Measurements from ENCODE around the gene PLSCR4.
A peak's percentile ranks its signal among the peaks of the same experiment; 100 is the strongest.

Gene PLSCR4

DNA sequence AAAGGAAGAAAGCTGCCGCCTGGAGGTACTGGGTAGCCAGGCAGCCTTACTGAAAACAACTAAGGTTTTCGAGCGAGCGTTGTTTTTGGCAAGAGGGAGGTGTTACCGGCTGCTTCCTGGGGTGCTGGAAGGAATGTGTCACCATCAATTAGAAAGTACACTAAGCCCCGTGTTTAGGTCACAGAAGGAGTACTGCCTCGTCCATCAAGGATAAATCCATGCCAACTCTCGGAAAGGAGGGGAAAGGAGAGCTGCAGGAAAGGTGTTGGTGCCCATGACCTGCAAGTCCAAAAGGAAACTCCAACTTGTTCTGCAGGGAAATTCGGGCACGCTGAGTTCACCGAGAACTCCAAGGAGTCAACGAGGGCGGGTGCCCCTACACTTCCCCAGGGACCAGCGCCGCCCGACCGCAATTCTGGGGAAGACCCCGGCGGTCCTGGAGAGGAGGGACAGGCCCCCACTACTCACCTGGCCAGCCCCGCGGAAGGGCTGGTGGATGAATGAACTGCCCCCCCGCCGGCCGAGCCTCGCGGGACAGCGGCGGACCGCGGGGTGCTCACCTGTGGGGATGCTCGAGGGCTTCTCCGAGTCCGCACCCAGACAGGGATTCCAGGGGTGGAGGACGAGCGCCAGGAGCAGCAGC, 90.5 kb downstream of the PLSCR4 start (continued):
- no peak for TF ChIP-seq ZNF639 (tag by site-specific recombination; IDR thresholded peaks at IDR 0.05)
- TF ChIP-seq ZNF157 (tag by site-specific recombination; IDR thresholded peaks at IDR 0.05): no peak
- TF ChIP-seq ZNF488 (tag by site-specific recombination; IDR thresholded peaks at IDR 0.05): no peak
- no peak for TF ChIP-seq ZNF239 (tag by site-specific recombination; IDR thresholded peaks at IDR 0.05)
- TF ChIP-seq ZNF169 (tag by site-specific recombination; IDR thresholded peaks at IDR 0.05): no peak
- TF ChIP-seq, protein P1, sequence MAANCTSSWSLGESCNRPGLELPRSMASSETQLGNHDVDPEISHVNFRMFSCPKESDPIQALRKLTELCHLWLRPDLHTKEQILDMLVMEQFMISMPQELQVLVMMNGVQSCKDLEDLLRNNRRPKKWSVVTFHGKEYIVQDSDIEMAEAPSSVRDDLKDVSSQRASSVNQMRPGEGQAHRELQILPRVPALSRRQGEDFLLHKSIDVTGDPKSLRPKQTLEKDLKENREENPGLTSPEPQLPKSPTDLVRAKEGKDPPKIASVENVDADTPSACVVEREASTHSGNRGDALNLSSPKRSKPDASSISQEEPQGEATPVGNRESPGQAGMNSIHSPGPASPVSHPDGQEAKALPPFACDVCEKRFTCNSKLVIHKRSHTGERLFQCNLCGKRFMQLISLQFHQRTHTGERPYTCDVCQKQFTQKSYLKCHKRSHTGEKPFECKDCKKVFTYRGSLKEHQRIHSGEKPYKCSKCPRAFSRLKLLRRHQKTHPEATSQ (tag by site-specific recombination; IDR thresholded peaks at IDR 0.05): no peak
- TF ChIP-seq, protein P2, sequence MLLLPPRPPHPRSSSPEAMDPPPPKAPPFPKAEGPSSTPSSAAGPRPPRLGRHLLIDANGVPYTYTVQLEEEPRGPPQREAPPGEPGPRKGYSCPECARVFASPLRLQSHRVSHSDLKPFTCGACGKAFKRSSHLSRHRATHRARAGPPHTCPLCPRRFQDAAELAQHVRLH (tag by site-specific recombination; IDR thresholded peaks at IDR 0.05): peak; percentile 32; the same call in 1 of the 2 replicates
- no peak for TF ChIP-seq ZNF24 (tag by site-specific recombination; IDR thresholded peaks at IDR 0.05)
- TF ChIP-seq, protein P3, sequence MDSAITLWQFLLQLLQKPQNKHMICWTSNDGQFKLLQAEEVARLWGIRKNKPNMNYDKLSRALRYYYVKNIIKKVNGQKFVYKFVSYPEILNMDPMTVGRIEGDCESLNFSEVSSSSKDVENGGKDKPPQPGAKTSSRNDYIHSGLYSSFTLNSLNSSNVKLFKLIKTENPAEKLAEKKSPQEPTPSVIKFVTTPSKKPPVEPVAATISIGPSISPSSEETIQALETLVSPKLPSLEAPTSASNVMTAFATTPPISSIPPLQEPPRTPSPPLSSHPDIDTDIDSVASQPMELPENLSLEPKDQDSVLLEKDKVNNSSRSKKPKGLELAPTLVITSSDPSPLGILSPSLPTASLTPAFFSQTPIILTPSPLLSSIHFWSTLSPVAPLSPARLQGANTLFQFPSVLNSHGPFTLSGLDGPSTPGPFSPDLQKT (IDR thresholded peaks at IDR 0.05; ENCODE audit: borderline replicate concordance, low read depth, low read length): no peak
- no peak for TF ChIP-seq ZNF48 (tag by site-specific recombination; IDR thresholded peaks at IDR 0.05)
- TF ChIP-seq, protein P4, sequence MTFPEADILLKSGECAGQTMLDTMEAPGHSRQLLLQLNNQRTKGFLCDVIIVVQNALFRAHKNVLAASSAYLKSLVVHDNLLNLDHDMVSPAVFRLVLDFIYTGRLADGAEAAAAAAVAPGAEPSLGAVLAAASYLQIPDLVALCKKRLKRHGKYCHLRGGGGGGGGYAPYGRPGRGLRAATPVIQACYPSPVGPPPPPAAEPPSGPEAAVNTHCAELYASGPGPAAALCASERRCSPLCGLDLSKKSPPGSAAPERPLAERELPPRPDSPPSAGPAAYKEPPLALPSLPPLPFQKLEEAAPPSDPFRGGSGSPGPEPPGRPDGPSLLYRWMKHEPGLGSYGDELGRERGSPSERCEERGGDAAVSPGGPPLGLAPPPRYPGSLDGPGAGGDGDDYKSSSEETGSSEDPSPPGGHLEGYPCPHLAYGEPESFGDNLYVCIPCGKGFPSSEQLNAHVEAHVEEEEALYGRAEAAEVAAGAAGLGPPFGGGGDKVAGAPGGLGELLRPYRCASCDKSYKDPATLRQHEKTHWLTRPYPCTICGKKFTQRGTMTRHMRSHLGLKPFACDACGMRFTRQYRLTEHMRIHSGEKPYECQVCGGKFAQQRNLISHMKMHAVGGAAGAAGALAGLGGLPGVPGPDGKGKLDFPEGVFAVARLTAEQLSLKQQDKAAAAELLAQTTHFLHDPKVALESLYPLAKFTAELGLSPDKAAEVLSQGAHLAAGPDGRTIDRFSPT (tag by site-specific recombination; IDR thresholded peaks at IDR 0.05): no peak
- no peak for TF ChIP-seq ZNF133 (tag by site-specific recombination; IDR thresholded peaks at IDR 0.05)
- 0 out of 2 replicates have a peak, but pooled peaks have one; percentile 28 for TF ChIP-seq ZNF2 (tag by site-specific recombination; IDR thresholded peaks at IDR 0.05)
- TF ChIP-seq, protein P5, sequence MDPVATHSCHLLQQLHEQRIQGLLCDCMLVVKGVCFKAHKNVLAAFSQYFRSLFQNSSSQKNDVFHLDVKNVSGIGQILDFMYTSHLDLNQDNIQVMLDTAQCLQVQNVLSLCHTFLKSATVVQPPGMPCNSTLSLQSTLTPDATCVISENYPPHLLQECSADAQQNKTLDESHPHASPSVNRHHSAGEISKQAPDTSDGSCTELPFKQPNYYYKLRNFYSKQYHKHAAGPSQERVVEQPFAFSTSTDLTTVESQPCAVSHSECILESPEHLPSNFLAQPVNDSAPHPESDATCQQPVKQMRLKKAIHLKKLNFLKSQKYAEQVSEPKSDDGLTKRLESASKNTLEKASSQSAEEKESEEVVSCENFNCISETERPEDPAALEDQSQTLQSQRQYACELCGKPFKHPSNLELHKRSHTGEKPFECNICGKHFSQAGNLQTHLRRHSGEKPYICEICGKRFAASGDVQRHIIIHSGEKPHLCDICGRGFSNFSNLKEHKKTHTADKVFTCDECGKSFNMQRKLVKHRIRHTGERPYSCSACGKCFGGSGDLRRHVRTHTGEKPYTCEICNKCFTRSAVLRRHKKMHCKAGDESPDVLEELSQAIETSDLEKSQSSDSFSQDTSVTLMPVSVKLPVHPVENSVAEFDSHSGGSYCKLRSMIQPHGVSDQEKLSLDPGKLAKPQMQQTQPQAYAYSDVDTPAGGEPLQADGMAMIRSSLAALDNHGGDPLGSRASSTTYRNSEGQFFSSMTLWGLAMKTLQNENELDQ (tag by site-specific recombination; IDR thresholded peaks at IDR 0.05; ENCODE audit: low read depth): no peak
- no peak for TF ChIP-seq ZBTB1 (tag by site-specific recombination; IDR thresholded peaks at IDR 0.05)
- TF ChIP-seq ZEB2 (tag by site-specific recombination; IDR thresholded peaks at IDR 0.05): peak; percentile 66
- peak; percentile 92 for TF ChIP-seq PRDM1 (tag by site-specific recombination; IDR thresholded peaks at IDR 0.05)
- TF ChIP-seq MZF1 (tag by site-specific recombination; IDR thresholded peaks at IDR 0.05; ENCODE audit: borderline replicate concordance): no peak; the same call in 1 of the 2 replicates
- TF ChIP-seq ZNF837 (tag by site-specific recombination; IDR thresholded peaks at IDR 0.05): no peak
- no peak for TF ChIP-seq ZNF571 (tag by site-specific recombination; IDR thresholded peaks at IDR 0.05)
- no peak for TF ChIP-seq PRDM4 (tag by site-specific recombination; IDR thresholded peaks at IDR 0.05)
- no peak for TF ChIP-seq GFI1B (tag by site-specific recombination; IDR thresholded peaks at IDR 0.05)
- TF ChIP-seq KLF10 (tag by site-specific recombination; IDR thresholded peaks at IDR 0.05): no peak
- TF ChIP-seq SCRT2 (tag by site-specific recombination; IDR thresholded peaks at IDR 0.05): no peak; the same call in 1 of the 2 replicates
- TF ChIP-seq ZNF16 (tag by site-specific recombination; IDR thresholded peaks at IDR 0.05; ENCODE audit: low read depth): no peak
- TF ChIP-seq ZBTB7A (tag by site-specific recombination; IDR thresholded peaks at IDR 0.05; ENCODE audit: low read depth): 0 out of 2 replicates have a peak, but pooled peaks have one; percentile 22
- TF ChIP-seq ZNF473 (tag by site-specific recombination; IDR thresholded peaks at IDR 0.05): no peak
- TF ChIP-seq SCRT1 (tag by site-specific recombination; IDR thresholded peaks at IDR 0.05; ENCODE audit: borderline replicate concordance): no peak
- no peak for TF ChIP-seq ZNF530 (tag by site-specific recombination; IDR thresholded peaks at IDR 0.05; ENCODE audit: low read depth)
